Left ventricle myocardium inferior (tissue), 1 donor: Measurements from ENCODE around the gene ADCY4. TPM values are rescaled to one million over a fixed set of nuclear protein-coding genes. Genes with fewer than 3 reads are reported as not detected.

Source experiments
- DNase-seq: peaks from one replicate; pipeline ENCODE4 v3.0.0-alpha.2; 2020
- H3K27ac ChIP-seq: fragments of 200-600 bp; replicated peaks from 2 replicates; pipeline ENCODE4 v1.8.0; 2021
- H3K27me3 ChIP-seq: fragments of 200-600 bp; 2 replicates; pipeline ENCODE4 v1.8.0; 2021; ENCODE audit warnings: low read depth
- H3K36me3 ChIP-seq: fragments of 200-600 bp; 2 replicates; pipeline ENCODE4 v1.8.0; 2021
- H3K4me1 ChIP-seq: fragments of 200-600 bp; 2 replicates; pipeline ENCODE4 v1.8.0; 2021
- H3K4me3 ChIP-seq: fragments of 200-600 bp; 2 replicates; pipeline ENCODE4 v1.8.0; 2021; ENCODE audit warnings: mild to moderate bottlenecking, moderate library complexity
- H3K9me3 ChIP-seq: fragments of 200-600 bp; replicated peaks from 2 replicates; pipeline ENCODE4 v1.8.0; 2021
- intact Hi-C: fragments of 100-400 bp; cut with micrococcal nuclease; formaldehyde crosslinking; loops from one replicate; pipeline ENCODE4 v1.11.0; 2022
- total RNA-seq: library from RNA; stranded (reverse); fragmentation: NEBNext Ultra II Directional; extraction: Animal tissue kit (Norgen Biotek cat#: 25700); gene quantifications from one replicate; pipeline ENCODE4 v1.2.1, GENCODE V29; 2021
- TF ChIP-seq, protein P1 (sequence below): fragments of 200-600 bp; IDR thresholded peaks from 2 replicates; pipeline ENCODE4 v1.8.0; 2021; ENCODE audit warnings: antibody characterized with exemption, mild to moderate bottlenecking, borderline replicate concordance
- donor health status: DM: no; HTN: yes; CAD: no; lungs with severe emphysema.

The ADCY4 gene
- total RNA-seq, 1 donor from 2014 or later, result 26.6 TPM

DNA sequence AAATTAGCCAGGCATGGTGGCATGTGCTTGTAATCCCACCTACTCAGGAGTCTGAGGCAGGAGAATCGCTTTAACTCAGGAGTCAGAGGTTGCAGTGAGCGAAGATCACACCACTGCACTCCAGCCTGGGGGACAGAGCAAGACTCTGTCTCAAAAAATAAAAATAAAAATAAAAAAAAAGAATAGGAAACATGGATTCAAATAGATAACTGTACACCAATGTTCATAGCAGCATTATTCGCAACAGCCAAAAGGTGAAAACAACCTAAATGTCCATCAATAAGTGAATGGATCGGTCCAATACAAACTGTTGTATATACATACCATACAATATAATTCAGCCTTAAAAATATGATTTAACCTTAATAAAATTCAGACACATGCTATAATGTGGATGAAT, 8.0 kb upstream of the ADCY4 start:
- Histone ChIP-seq H3K9me3 (no peaks in the 10 kb centered on the region), H3K27me3 (peaks cover 51% of the 10 kb centered on the region), H3K4me1 (peaks cover 40% of the 10 kb centered on the region), H3K27ac (no peak overlapping the region), H3K4me3 (no peak overlapping the region), H3K36me3 (no peaks in the 10 kb centered on the region)
- TF ChIP-seq, protein P1, sequence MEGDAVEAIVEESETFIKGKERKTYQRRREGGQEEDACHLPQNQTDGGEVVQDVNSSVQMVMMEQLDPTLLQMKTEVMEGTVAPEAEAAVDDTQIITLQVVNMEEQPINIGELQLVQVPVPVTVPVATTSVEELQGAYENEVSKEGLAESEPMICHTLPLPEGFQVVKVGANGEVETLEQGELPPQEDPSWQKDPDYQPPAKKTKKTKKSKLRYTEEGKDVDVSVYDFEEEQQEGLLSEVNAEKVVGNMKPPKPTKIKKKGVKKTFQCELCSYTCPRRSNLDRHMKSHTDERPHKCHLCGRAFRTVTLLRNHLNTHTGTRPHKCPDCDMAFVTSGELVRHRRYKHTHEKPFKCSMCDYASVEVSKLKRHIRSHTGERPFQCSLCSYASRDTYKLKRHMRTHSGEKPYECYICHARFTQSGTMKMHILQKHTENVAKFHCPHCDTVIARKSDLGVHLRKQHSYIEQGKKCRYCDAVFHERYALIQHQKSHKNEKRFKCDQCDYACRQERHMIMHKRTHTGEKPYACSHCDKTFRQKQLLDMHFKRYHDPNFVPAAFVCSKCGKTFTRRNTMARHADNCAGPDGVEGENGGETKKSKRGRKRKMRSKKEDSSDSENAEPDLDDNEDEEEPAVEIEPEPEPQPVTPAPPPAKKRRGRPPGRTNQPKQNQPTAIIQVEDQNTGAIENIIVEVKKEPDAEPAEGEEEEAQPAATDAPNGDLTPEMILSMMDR, result no peak
- no peak for DNase-seq
- intact Hi-C loops, result no loop called here

DNA sequence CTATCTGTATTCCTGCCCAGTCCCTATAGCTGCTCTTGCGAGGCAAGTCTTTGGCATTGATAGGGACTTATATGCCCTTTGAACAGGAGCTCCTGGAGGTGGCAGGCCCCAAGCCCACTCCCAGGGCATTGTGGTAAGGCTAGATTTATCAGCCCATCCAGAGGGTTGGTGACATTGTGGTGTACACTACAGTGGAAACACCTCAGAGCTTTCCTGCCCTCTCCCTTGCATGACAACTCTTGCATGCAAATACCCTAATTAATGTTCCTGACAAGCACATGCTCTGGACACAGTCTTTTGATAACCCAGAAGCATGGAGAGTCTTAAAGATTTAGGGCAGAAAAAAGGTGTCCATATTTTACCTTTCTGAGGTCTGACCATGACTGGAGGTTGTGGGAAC, 5.7 kb upstream of the ADCY4 start:
- no peak overlapping the region for H3K27ac ChIP-seq
- no peaks in the 10 kb centered on the region for H3K36me3 ChIP-seq
- H3K4me3 ChIP-seq, result no peak overlapping the region
- H3K27me3 ChIP-seq, result peaks cover 66% of the 10 kb centered on the region
- intact Hi-C loops, result no loop called here
- DNase-seq, result no peak
- TF ChIP-seq, protein P1, result no peak
- peaks cover 29% of the 10 kb centered on the region for H3K4me1 ChIP-seq
- H3K9me3 ChIP-seq, result no peaks in the 10 kb centered on the region

DNA sequence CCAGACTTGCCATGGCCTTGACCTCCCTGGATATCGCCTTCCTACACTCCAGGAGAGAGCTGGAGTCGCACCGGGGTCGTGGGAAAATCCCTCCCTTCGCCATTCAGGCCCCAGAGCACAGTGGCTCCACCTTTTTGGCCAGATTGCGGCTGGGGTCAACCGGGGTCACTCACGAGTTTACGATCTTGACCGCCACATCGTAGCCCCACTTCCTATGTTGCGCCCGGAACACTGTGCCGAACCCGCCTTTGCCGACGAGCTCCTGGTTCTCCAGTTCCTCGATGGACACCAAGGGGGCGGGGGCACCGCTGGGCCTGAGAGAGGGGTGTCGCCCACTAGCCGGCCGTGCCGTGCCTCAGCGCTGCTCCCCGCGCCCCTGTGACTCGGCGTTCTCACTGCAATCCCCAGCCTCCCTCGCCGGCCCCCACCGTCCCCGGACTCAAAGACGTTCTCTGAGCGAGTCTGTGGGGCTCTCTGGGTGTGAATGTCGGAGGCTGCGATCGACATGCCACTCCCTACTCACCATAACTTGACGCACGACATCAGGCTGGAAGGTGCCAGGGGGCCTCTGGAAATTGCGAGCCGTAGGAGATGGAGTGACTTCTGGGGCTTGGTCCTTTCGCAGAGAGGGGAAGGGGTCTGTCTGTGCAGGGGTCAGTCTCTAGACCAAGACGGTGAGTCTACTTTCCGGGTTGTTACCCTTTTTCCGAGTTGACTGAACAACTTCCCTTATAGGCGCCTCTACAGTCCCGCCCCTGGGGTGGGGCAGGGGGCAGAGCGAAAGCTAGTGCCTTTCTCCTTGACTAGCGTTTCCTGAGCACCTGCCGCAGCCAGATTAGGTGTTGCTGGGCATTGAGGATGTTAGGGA, 4.6 kb upstream of the ADCY4 start, which contains the start of gene RIPK3:
Gene RIPK3 (minus strand): TSS at position 708 of the 868 bp plus-strand sequence. CDS start 165 bp downstream, at position 543.
- intact Hi-C loops, result no loop called here
- peaks cover 40% of the 10 kb centered on the region for H3K4me1 ChIP-seq
- H3K36me3 ChIP-seq, result no peaks in the 10 kb centered on the region
- H3K27ac ChIP-seq, result peak within 1 kb of the TSS; percentile 70
- H3K4me3 ChIP-seq, result peak within 1 kb of the TSS; percentile 67
- peaks cover 72% of the 10 kb centered on the region for H3K27me3 ChIP-seq
- no peaks in the 10 kb centered on the region for H3K9me3 ChIP-seq
- TF ChIP-seq, protein P1, result no peak
- DNase-seq, result peak; percentile 47

DNA sequence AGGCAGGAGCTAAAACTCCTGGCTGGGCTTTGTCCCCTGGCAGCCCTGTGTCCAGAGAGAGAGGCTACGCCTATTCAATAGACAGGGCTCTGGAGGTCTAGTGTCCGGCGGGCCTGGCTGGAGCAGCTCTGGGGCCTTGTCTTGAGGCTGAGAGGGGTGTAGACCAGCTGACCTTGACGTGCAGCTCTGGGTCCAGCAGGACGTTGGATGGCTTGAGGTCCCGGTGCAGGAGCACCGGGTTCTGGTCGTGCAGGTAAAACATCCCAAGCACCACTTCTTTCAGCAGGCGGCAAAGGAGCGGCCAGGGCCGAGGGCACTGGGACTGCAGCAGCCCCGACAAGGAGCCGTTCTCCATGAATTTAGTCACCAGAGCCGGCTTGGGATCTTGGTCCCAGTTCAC, 4.0 kb upstream of the ADCY4 start:
- peaks cover 45% of the 10 kb centered on the region for H3K4me1 ChIP-seq
- H3K27ac ChIP-seq, result peak overlapping the region; percentile 70
- peaks cover 78% of the 10 kb centered on the region for H3K27me3 ChIP-seq
- H3K9me3 ChIP-seq, result no peaks in the 10 kb centered on the region
- peak overlapping the region; percentile 67 for H3K4me3 ChIP-seq
- intact Hi-C loops, result no loop called here
- TF ChIP-seq, protein P1, result no peak
- H3K36me3 ChIP-seq, result no peaks in the 10 kb centered on the region
- DNase-seq, result no peak

- Histone ChIP-seq H3K4me3 (no peak overlapping the region), H3K9me3 (no peaks in the 10 kb centered on the region), H3K27me3 (peaks cover 88% of the 10 kb centered on the region), H3K4me1 (peaks cover 53% of the 10 kb centered on the region), H3K27ac (no peak overlapping the region), H3K36me3 (no peaks in the 10 kb centered on the region)
- DNase-seq, result no peak
- TF ChIP-seq, protein P1, result no peak
- intact Hi-C loops, result no loop called here
Measured at GRCh38 chr14:24337824-24338175, 2.9 kb upstream of the ADCY4 start.
